Effector memory CD4-positive, alpha-beta T cell (primary cell): ENCODE measurements around the gene WDR70.
"Not testable (repeated sequence)": the region's sequence is repeated elsewhere in the genome, so short reads cannot be mapped to it uniquely, and the experiment has no call there.

Experiments
- DNase-seq, 3 donors: peaks; one replicate each; pipeline ENCODE4 v3.0.0-alpha.2; 2020
- H3K27ac ChIP-seq: 2 replicates; pipeline ENCODE4 v1.7.0; 2013; ENCODE audit warnings: mild to moderate bottlenecking, low read length, moderate library complexity; ENCODE audit not compliant: insufficient read depth, poor library complexity, severe bottlenecking
- H3K27me3 ChIP-seq: replicated peaks from 2 replicates; pipeline ENCODE4 v1.7.0; 2013; ENCODE audit warnings: mild to moderate bottlenecking, low read length; ENCODE audit not compliant: insufficient read depth, control insufficient read depth, poor library complexity, severe bottlenecking
- H3K36me3 ChIP-seq: 2 replicates; pipeline ENCODE4 v1.7.0; 2013; ENCODE audit warnings: mild to moderate bottlenecking, low read length, moderate library complexity; ENCODE audit not compliant: control insufficient read depth, insufficient read depth
- H3K4me1 ChIP-seq: 2 replicates; pipeline ENCODE4 v1.7.0; 2013; ENCODE audit warnings: low read length, mild to moderate bottlenecking; ENCODE audit not compliant: control insufficient read depth, insufficient read depth, poor library complexity, severe bottlenecking
- H3K4me3 ChIP-seq: 2 replicates; pipeline ENCODE4 v1.7.0; 2013; ENCODE audit warnings: low read length, low read depth, mild to moderate bottlenecking; ENCODE audit not compliant: insufficient read depth, poor library complexity, severe bottlenecking
- H3K9me3 ChIP-seq: 2 replicates; pipeline ENCODE4 v1.7.0; 2013; ENCODE audit warnings: mild to moderate bottlenecking, low read length, moderate library complexity; ENCODE audit not compliant: control insufficient read depth

The WDR70 gene

DNA sequence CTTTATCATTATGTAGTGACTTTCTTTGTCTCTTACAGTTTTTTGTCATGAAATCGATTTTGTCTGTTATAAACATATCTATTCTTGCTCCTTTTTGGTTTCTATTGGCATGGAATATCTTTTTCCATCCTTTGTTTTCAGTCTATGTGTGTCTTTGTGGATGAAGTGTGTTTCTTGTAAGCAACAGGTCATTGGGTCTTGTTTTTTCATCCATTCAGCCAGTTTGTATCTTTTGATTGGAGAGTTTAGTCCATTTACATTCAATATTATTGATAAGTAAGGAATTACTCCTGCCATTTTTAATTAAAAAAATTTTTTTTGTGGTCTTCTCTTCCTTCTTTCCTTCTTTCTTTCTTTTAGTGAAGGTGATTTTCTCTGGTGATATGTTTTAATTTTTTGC is 266.6 kb downstream of the WDR70 start:
- H3K27me3 ChIP-seq, result no peaks in the 10 kb centered on the region

DNA sequence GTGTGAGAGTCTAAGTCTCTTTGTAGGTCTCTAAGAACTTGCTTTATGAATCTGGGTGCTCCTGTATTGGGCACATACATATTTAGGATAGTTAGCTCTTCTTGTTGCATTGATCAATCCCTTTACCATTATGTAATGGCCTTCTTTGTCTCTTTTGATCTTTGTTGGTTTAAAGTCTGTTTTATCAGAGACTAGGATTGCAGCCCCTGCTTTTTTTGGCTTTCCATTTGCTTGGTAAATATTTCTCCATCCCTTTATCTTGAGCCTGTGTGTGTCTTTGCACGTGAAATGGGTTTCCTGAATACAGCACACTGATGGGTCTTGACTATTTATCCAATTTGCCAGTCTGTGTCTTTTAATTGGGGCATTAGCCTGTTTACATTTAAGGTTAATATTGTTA is 275.4 kb downstream of the WDR70 start:
- H3K27ac ChIP-seq, DNase-seq, H3K36me3 ChIP-seq, H3K4me1 ChIP-seq, H3K27me3 ChIP-seq, H3K4me3 ChIP-seq, H3K9me3 ChIP-seq: not testable (repeated sequence)

More for the DNA sequence above, 266.6 kb downstream of the WDR70 start:
- Histone ChIP-seq H3K36me3 (no peaks in the 10 kb centered on the region), H3K4me3 (no peak overlapping the region), H3K4me1 (no peaks in the 10 kb centered on the region), H3K9me3 (peaks cover 5% of the 10 kb centered on the region), H3K27ac (no peak overlapping the region)
- no peak for DNase-seq

DNA sequence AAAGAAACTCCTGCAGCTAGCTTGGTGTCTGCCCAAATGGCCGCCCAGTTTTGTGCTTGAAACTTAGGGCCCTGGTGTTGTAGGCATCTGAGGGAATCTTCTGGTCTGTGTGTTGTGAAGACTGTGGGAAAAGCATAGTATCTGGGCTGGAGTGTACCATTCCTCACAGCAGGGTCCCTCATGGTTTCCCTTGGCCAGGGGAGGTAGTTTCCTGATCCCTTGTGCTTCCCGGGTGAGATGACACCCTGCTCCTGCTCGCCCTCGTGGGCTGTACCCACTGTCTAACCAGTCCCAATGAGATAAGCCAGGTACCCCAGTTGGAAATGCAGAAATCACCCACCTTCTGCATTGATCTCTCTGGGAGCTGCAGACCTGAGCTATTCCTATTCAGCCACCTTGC is 277.9 kb downstream of the WDR70 start:
- Histone ChIP-seq H3K36me3 (no peaks in the 10 kb centered on the region), H3K9me3 (no peaks in the 10 kb centered on the region), H3K27me3 (no peaks in the 10 kb centered on the region), H3K4me3 (no peak overlapping the region), H3K27ac (no peak overlapping the region), H3K4me1 (no peaks in the 10 kb centered on the region)
- no peak for DNase-seq

DNA sequence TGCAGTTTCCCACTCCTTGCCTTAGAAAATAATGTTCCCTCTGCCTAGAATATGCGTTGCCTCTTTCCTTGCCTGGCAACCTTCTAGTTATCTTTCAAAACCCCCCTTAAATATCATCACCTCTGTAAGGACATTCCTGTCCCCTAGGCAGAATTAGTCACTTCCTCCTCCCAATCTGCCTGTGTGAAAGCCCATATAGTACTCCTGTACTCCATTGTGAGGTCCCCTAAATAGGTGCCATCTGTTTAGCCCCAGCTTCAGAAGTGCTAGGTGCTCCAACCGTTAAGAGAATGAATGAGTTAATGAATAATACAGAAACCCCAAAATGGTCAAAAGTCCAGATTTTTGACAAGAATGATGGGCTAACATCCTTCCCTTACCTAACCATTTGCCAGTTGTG is 279.3 kb downstream of the WDR70 start:
- DNase-seq, result no peak
- Histone ChIP-seq H3K27me3 (no peaks in the 10 kb centered on the region), H3K4me3 (no peak overlapping the region), H3K36me3 (no peaks in the 10 kb centered on the region), H3K9me3 (no peaks in the 10 kb centered on the region), H3K4me1 (no peaks in the 10 kb centered on the region), H3K27ac (no peak overlapping the region)

DNA sequence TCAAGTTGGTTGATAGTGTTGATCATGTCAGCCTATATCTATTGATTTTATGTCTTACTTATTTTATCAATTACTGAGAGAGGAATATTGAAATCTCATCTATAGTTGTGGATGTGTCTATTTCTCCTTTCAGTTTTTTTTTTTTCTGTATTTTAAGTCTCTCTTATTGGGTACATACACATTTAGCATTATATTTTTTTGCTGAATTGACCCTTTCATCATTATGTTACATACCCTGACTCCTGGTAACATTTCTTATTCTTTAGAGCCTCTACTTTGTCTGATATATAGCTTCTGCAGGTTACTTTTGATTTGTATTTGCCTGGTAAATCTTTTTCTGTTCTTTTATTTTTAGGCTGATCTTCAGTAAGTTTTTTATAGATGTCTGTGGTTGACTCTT is 281.2 kb downstream of the WDR70 start:
- H3K27ac ChIP-seq, result no peak overlapping the region
- H3K27me3 ChIP-seq, result no peaks in the 10 kb centered on the region
- H3K4me1 ChIP-seq, result no peaks in the 10 kb centered on the region
- no peak for DNase-seq
- H3K9me3 ChIP-seq, result no peaks in the 10 kb centered on the region
- no peak overlapping the region for H3K4me3 ChIP-seq
- H3K36me3 ChIP-seq, result no peaks in the 10 kb centered on the region

DNA sequence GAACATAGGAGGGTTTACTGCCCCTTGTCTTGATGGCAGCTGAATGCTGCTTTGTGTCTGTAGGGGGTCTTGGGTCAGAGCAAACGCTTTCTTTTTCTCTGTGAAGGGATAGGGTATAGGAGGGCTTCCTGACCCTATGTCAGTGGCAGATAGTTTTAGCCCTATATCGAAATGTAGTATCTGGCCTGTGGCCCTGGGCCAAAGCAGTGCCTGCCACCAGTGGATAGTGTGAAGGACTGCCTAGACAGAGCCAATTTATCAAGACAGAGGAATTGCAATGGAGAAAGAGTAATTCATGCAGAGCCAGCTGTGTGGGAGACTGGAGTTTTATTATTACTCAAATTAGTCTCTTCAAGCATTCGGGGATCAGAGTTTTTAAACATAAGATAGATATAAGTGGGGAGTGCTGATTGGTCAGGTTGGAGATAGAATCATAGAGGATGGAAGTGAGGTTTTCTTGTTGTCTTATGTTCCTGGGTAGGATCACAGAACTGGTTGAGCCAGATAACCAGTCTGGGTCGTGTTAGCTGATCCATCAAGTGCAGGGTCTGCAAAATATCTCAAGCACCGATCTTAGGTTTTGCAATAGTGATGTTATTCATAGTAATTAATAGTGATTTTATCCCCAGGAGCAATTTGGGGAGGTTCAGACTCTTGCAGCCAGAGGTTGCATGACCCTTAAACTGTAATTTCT is 282.3 kb downstream of the WDR70 start:
- Histone ChIP-seq H3K27ac (no peak overlapping the region), H3K27me3 (no peaks in the 10 kb centered on the region), H3K4me1 (no peaks in the 10 kb centered on the region), H3K4me3 (no peak overlapping the region), H3K36me3 (no peaks in the 10 kb centered on the region), H3K9me3 (no peaks in the 10 kb centered on the region)
- no peak for DNase-seq

DNA sequence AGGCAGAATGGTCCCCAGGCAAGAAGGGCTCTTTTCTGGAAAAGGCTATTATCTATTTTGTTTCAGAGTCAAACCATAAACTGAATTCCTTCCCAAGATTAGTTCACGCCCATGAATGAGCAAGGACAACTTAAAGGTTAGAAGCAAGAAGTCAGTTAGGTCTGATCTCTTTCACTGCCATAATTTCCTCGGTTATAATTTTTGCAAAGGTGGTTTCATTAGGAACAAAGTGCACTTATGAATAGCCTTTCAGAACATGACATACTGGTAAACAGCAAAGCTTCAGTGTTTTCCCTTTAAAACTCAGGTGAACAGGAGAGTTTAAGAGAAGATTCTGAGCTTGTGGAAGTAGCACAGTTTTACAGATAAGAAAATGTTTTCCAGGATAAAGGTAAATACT is 282.8 kb downstream of the WDR70 start:
- H3K27ac ChIP-seq, result no peak overlapping the region
- no peaks in the 10 kb centered on the region for H3K9me3 ChIP-seq
- no peaks in the 10 kb centered on the region for H3K4me1 ChIP-seq
- no peak overlapping the region for H3K4me3 ChIP-seq
- no peaks in the 10 kb centered on the region for H3K36me3 ChIP-seq
- H3K27me3 ChIP-seq, result no peaks in the 10 kb centered on the region
- no peak for DNase-seq

DNA sequence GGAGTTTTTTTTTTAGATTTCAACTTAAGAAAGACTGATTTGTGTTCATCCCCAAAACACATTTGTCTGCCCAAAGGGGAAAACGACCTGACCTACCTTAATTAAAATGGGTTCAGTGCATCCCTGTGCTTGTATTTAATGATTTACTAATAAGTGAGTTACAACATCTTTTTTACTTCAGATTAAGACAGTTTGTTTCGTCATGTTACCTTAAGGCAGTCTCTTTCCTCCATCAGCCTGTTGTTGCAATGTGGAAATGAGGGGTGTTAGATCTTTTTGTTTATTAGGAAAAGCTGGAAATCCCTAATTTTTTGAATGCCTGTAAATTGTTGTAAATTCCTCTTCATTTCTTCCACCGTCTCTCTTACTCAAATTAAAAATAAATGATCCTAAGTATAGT is 283.2 kb downstream of the WDR70 start:
- Histone ChIP-seq H3K27ac (no peak overlapping the region), H3K9me3 (no peaks in the 10 kb centered on the region)

DNA sequence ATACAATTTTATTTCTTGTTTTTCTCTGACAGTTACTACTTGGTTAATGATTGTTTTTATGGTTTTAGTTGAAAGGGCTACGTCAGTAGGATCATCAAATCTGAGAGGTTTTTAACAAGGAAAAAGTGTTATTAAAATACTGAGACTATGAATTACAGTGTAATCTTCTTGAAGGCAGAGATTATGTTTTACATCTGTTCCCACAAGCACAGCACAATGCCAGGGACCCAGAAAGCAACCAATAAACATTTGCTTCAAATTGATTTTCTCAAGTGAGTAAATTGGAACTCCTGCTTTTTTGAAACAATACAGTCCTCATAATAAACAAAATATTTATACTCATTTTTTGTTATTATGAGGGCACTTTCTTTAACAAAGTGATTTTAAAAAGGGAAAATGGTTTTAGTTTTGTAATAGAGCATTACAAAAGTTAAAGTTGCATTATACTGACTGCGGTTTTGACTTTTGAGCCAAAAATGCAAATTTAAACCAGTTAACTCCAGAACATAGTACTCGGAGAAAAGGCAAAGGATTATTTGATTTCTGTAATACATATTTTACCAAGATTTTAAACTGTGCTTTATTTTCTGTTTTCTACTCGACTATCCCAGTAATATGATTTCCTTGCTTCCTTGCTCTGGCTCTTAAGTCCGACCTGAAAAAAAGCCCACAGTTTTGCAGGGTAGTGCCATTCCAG is 283.8 kb downstream of the WDR70 start:
- no peaks in the 10 kb centered on the region for H3K9me3 ChIP-seq
- no peak overlapping the region for H3K27ac ChIP-seq
- no peak for DNase-seq
- H3K4me3 ChIP-seq, result no peak overlapping the region
- H3K27me3 ChIP-seq, result no peaks in the 10 kb centered on the region
- no peaks in the 10 kb centered on the region for H3K36me3 ChIP-seq
- H3K4me1 ChIP-seq, result no peaks in the 10 kb centered on the region

More for the DNA sequence above, 283.2 kb downstream of the WDR70 start:
- Histone ChIP-seq H3K4me3 (no peak overlapping the region), H3K27me3 (no peaks in the 10 kb centered on the region), H3K36me3 (no peaks in the 10 kb centered on the region), H3K4me1 (no peaks in the 10 kb centered on the region)
- DNase-seq, result no peak

DNA sequence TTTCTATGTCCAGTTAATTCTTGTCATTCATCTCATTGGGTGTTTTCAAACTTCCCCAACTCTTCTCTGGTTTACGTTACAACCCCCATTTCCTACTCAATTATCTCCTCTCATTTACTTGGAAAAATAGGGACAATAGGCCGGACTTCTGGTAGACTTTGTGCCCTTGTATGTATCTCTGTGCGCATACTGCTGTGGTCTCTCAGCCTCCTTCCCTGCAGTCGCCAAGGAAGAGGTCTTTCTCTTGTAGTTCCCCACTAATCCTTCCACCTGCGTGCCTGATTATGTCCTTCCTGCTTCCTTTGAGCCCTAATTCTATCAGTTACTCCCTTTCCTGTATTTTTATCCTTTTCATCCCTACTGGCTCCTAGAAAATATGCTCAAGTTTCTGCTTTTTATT is 284.4 kb downstream of the WDR70 start:
- Histone ChIP-seq H3K27ac (no peak overlapping the region), H3K27me3 (no peaks in the 10 kb centered on the region), H3K4me1 (no peaks in the 10 kb centered on the region), H3K9me3 (no peaks in the 10 kb centered on the region), H3K36me3 (no peaks in the 10 kb centered on the region), H3K4me3 (no peak overlapping the region)
- DNase-seq, result no peak
